ENCODE measurements around the gene SDF4.
A peak's percentile ranks its signal among the peaks of the same experiment; 100 is the strongest.

Gene SDF4

DNA sequence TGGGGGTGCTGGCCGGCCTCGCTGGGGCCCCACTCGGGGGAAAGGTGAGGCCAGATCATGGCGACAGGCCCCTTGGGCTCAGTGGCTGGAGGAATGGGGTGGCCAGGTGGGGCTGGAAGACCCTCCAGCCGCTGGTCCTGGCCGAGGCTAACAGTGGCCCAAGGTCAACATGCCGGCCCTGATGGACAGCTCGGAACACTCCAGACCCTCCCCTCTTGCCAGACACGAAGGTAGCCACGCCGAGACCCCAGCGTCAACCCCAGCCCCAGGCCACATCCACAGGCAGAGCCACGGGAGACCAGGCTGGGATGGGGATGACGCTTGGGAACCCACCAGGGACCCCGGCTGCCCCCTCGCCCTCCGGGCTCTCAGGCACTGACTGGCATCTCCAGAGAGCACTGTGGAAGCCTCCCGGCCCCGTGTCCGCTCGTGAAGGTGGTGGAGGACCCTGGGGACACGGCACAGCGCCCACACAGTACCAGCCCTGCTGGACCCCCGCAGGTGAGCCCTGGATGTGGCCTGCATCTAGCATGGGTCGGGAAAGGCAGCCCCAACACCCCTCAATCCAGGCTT, 15.6 kb upstream of the SDF4 start:
- Histone ChIP-seq H3K4me3 (ENCODE audit: low read length) (no peak overlapping the region), H3K4me1 (ENCODE audit: insufficient read depth, low read length) (no peaks in the 10 kb centered on the region), H3K9ac (ENCODE audit: low read depth, low read length) (no peak overlapping the region), H3K36me3 (ENCODE audit: insufficient read depth, low read length) (0 out of 2 replicates have a peak, but pooled peaks cover under 1% of the 10 kb centered on the region), H3K27ac (ENCODE audit: low read depth, low read length) (no peak overlapping the region), H3K9me3 (ENCODE audit: insufficient read depth, low read depth, low read length) (no peaks in the 10 kb centered on the region), H3K27me3 (ENCODE audit: insufficient read depth, low read length) (peaks cover 23% of the 10 kb centered on the region)
- WGBS = 79% methylated on average over 25 of the region's 25 CpGs

DNA sequence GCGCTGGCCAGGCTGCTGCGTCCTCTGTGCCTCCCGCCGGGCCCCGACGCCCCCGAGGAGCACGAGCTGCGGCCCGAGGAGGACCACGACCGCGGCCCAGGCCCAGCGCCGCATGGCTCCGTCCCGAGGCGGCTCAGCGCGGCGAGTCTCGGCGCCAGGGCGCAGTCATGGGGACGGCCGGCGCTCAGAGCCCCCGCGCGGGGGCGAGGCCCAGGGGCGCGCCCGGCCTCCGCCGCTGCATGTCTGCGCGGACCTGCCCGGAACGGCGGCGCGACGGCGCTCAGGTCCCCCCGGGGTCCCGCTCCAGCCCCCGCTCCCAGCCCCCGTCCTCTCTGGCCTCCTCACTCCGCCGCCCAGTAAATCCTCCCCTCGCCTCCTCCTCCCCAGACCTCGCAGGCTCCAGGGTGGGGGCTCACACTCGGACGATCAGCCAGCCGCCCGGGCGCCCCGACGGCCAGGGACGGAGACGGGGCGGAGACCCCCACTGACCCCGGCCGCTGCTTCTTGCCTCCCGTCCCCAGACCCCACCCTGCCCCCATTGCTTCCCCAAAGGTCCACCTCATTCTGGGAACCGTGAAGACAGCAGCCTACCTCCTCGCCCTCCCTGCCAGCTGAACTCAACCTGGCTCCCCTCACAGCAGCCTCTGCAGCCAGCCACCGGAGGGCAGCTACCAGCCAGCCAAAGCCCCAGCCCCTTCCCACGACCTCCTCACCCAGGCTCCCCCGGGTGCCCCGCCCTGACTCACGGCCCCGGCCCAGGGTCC, 15.0 kb upstream of the SDF4 start, which contains the start of gene C1QTNF12:
Gene C1QTNF12 (minus strand): TSS at position 146 of the 764 bp plus-strand sequence. CDS start 32 bp downstream, at position 114.
- Histone ChIP-seq H3K36me3 (ENCODE audit: insufficient read depth, low read length) (no peaks in the 10 kb centered on the region), H3K4me1 (ENCODE audit: insufficient read depth, low read length) (no peaks in the 10 kb centered on the region), H3K27me3 (ENCODE audit: insufficient read depth, low read length) (peaks cover 23% of the 10 kb centered on the region), H3K27ac (ENCODE audit: low read depth, low read length) (no peak within 1 kb of the TSS), H3K9me3 (ENCODE audit: insufficient read depth, low read depth, low read length) (no peaks in the 10 kb centered on the region), H3K4me3 (ENCODE audit: low read length) (peak within 1 kb of the TSS; percentile 36), H3K9ac (ENCODE audit: low read depth, low read length) (peak within 1 kb of the TSS; percentile 44; the same call in 1 of the 2 replicates)
- 8% methylated on average over 74 of the region's 74 CpGs for WGBS

DNA sequence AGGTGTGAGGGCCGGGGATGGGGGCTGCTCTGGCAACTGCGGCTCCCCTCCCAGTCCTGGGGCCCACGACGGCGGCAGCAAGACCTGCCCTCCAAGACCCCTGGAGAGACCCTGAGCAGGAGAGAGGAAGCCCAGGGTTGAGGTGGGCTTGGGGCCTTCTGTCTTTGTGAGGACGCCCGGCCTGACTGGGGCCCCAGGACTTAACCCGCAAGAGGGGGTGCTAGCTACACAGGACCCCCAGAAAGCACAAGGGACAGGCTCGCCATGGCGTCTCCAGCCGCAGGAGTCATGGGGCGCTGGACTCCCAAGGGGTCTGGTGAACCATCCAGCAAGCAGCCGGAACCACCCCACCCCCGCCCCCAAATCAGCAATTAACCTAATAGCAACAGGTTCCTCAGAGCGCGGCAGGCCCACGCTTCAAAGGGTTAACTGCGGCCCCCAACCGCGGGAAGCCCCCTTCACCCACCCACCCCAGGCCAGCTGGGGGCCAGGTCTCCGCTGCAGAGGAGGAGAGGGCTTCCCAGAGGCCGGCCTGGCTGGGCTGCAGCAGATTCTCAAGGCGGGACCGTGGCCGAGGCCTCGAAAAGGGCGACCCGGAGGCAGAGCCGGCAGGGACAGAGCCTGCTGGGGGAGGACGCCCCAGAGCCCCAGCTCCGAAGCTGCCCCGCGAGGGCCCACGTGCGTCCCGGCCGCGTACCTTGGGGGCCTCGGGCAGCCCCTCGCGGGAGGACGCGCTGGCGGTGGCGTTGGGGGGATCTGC, 14.2 kb upstream of the SDF4 start:
- no peaks in the 10 kb centered on the region for H3K36me3 ChIP-seq (ENCODE audit: insufficient read depth, low read length)
- H3K27me3 ChIP-seq (ENCODE audit: insufficient read depth, low read length) = peaks cover 23% of the 10 kb centered on the region
- no peaks in the 10 kb centered on the region for H3K4me1 ChIP-seq (ENCODE audit: insufficient read depth, low read length)
- H3K9ac ChIP-seq (ENCODE audit: low read depth, low read length) = peak overlapping the region; percentile 44; the same call in 1 of the 2 replicates
- WGBS = 41% methylated on average over 45 of the region's 45 CpGs
- no peaks in the 10 kb centered on the region for H3K9me3 ChIP-seq (ENCODE audit: insufficient read depth, low read depth, low read length)
- no peak overlapping the region for H3K27ac ChIP-seq (ENCODE audit: low read depth, low read length)
- H3K4me3 ChIP-seq (ENCODE audit: low read length) = peak overlapping the region; percentile 36

DNA sequence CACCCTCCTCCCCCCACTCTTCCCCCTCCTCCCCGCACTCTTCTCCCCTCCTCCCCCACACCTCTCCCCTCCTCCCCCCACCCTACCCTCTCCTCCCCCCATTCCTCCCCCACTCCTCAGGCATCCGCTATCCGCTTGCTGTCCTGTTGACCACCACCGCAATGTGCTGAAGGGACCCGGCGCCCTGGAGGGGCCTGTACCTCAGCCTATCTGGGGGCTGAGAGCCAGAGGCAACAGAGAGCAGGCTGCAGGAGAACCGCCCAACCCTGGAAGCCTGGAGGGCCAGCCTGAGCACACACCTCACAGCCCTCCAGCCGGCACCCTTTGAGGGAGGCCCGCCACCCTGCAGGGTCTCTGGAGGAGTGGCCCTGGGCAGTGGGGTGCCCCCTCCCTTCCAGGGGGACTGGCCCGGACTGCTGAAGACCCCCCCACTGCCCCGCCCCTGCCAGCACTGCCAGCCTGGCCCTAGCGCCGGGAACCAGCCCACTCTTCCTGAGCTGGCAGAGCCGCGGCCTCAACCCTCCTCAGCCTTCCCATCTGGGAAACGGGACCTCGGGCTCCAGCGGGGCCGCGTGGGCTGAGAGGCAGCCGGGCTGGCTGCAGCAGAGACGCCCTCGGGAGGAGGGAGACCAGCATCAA, 13.5 kb upstream of the SDF4 start:
- H3K4me1 ChIP-seq (ENCODE audit: insufficient read depth, low read length) = no peaks in the 10 kb centered on the region
- 86% methylated on average over 22 of the region's 23 CpGs for WGBS
- no peaks in the 10 kb centered on the region for H3K36me3 ChIP-seq (ENCODE audit: insufficient read depth, low read length)
- H3K9me3 ChIP-seq (ENCODE audit: insufficient read depth, low read depth, low read length) = no peaks in the 10 kb centered on the region
- H3K9ac ChIP-seq (ENCODE audit: low read depth, low read length) = no peak overlapping the region
- H3K27me3 ChIP-seq (ENCODE audit: insufficient read depth, low read length) = peaks cover 23% of the 10 kb centered on the region
- no peak overlapping the region for H3K27ac ChIP-seq (ENCODE audit: low read depth, low read length)
- H3K4me3 ChIP-seq (ENCODE audit: low read length) = no peak overlapping the region

DNA sequence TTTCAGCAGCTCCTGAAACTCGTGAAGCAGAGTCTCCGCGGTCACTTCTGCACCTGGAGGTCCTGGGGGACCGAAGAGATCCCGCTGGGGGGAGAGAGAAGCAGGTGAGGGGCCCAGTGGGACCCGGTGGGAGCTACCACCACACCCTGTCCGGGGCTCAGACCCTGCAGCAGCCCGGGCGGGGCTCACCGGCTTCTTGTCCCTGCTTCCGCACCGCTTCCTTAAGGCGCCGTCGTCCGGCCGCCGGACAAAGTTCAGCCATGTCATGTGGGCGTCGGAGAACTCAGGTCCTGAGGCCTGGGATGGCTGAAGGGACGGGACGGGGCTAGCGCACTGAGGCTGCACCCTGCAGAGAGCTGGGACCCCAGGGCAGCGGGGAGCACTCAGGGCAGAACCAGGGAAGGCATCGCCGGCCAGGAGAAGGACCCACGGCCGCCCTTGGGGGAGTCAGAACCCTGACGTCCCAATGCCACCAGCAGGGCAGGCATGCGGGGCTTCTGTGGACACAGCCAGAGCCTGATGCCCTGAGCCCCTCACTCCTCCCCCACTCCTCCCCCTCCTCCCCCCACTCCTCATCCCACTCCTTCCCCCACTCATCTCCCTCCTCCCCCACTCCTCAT, 12.5 kb upstream of the SDF4 start:
- H3K4me1 ChIP-seq (ENCODE audit: insufficient read depth, low read length) = no peaks in the 10 kb centered on the region
- no peaks in the 10 kb centered on the region for H3K9me3 ChIP-seq (ENCODE audit: insufficient read depth, low read depth, low read length)
- H3K27me3 ChIP-seq (ENCODE audit: insufficient read depth, low read length) = peaks cover 23% of the 10 kb centered on the region
- no peak overlapping the region for H3K9ac ChIP-seq (ENCODE audit: low read depth, low read length)
- H3K36me3 ChIP-seq (ENCODE audit: insufficient read depth, low read length) = no peaks in the 10 kb centered on the region
- WGBS = 86% methylated on average over 30 of the region's 30 CpGs
- H3K4me3 ChIP-seq (ENCODE audit: low read length) = no peak overlapping the region
- H3K27ac ChIP-seq (ENCODE audit: low read depth, low read length) = no peak overlapping the region

DNA sequence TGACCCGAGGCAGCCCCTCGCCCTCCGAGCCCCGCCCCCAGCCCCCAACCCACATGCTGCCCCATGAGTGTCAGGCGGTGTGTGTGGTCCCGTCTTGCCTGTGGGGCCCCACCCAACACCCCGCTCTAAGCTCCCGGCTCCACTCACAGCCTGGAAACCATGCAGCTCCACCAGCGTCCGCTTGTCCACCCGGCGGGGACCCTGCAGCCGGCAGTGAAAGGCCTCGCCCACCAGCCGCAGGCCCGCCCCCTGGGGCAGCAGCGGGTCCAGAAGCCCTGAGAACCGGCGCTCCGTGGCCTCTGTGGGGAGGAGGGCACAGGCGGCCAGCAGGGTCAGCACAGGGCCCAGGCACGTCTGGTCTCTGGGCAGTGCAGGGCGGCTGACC, 12.0 kb upstream of the SDF4 start:
- no peaks in the 10 kb centered on the region for H3K4me1 ChIP-seq (ENCODE audit: insufficient read depth, low read length)
- peaks cover 23% of the 10 kb centered on the region for H3K27me3 ChIP-seq (ENCODE audit: insufficient read depth, low read length)
- H3K27ac ChIP-seq (ENCODE audit: low read depth, low read length) = no peak overlapping the region
- 79% methylated on average over 23 of the region's 23 CpGs for WGBS
- no peaks in the 10 kb centered on the region for H3K36me3 ChIP-seq (ENCODE audit: insufficient read depth, low read length)
- H3K4me3 ChIP-seq (ENCODE audit: low read length) = no peak overlapping the region
- no peak overlapping the region for H3K9ac ChIP-seq (ENCODE audit: low read depth, low read length)
- H3K9me3 ChIP-seq (ENCODE audit: insufficient read depth, low read depth, low read length) = no peaks in the 10 kb centered on the region

DNA sequence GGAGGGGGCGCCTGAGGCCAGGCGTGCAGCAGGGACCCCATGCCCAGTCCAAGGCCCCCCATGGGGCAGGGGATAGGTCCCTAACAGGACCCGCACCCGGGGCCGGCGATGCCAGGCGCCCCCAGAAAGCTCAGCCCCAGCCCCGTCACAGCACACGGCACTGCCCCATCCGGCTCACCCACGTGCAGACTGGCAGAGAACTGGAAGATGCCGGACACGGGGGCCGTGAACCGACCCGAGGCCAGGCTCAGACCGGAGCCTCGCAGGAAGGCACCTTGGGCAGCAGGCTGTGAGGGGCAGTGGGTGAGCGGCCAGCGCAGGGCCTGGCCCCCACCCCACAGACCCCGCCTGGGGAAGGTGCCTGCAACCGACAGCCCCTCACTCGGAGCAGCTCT, 11.5 kb upstream of the SDF4 start:
- 92% methylated on average over 23 of the region's 23 CpGs for WGBS
- H3K9ac ChIP-seq (ENCODE audit: low read depth, low read length) = no peak overlapping the region
- H3K36me3 ChIP-seq (ENCODE audit: insufficient read depth, low read length) = no peaks in the 10 kb centered on the region
- H3K4me1 ChIP-seq (ENCODE audit: insufficient read depth, low read length) = no peaks in the 10 kb centered on the region
- H3K27me3 ChIP-seq (ENCODE audit: insufficient read depth, low read length) = peaks cover 23% of the 10 kb centered on the region
- H3K9me3 ChIP-seq (ENCODE audit: insufficient read depth, low read depth, low read length) = no peaks in the 10 kb centered on the region
- H3K4me3 ChIP-seq (ENCODE audit: low read length) = no peak overlapping the region
- no peak overlapping the region for H3K27ac ChIP-seq (ENCODE audit: low read depth, low read length)

DNA sequence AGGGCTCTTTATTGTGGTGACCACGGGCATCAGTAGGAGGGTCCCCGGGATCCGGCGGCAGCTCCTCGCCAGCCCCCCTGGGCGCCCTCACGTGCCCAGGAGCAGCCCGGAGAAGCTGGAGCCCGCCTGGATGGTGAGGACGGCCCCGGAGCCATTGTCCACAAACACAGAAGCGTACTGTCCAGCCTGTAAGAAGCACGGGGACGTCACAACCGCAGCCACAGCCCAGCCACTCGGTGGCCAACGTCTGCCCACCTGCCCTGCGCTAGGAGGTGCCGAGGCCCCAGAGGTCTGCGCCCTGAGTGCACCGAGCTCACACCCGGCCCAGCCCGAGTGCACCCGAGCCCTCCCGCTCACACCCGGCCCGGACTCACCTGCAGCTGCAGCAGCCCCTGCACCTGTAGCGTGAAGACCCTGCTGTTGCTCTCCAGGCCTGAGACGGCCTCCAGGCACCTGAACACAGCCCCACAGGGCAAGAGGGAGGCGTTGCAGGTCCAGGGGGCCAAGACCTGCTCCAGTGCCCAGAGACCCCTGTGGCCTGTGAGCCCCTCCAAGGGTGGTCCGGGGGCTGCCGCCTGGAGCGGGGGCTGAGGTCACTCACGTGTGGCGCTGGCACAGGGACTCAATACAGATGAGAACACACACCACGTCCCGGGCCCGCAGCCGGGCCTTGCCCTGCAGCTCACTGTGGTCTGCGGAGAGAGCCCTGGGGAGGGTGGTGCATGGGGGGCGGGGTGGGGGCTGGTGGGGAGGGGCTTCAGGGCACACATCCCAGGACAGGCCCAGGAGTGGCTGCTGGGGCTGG, 10.9 kb upstream of the SDF4 start:
- H3K9ac ChIP-seq (ENCODE audit: low read depth, low read length) = no peak overlapping the region
- WGBS = 94% methylated on average over 39 of the region's 41 CpGs
- no peak overlapping the region for H3K27ac ChIP-seq (ENCODE audit: low read depth, low read length)
- H3K9me3 ChIP-seq (ENCODE audit: insufficient read depth, low read depth, low read length) = no peaks in the 10 kb centered on the region
- no peak overlapping the region for H3K4me3 ChIP-seq (ENCODE audit: low read length)
- no peaks in the 10 kb centered on the region for H3K36me3 ChIP-seq (ENCODE audit: insufficient read depth, low read length)
- H3K27me3 ChIP-seq (ENCODE audit: insufficient read depth, low read length) = peaks cover 21% of the 10 kb centered on the region
- H3K4me1 ChIP-seq (ENCODE audit: insufficient read depth, low read length) = no peaks in the 10 kb centered on the region

DNA sequence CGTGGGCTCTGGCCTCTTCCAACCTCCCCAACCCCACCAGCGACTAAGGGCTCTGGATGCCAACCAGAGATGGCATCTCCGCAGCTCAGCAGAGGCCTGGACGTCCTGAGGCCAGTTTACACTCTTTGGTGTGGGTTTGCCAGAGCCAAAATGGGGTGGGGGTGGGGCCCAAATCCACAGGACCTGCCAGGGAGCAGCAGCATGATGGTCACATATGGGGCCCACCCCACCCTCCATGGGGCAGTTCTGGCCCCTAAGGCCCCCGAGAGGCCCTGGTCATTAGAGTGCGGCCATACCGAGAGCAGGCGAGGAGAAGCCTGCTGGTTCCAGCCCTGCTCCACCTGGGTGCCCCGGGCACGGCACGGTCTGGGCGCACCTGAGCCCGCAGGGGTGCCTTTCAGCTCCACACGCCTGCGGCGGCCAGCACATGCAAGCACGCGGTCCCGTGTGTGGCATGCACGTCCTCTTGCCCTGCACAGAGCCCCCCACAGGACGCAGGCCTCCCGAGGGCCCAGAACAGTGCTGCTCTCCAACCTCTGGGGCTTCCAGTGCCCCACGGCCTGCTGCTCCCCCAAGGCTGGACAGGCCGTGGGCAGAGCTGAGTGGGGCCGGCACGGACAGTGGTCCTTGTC, 9.9 kb upstream of the SDF4 start:
- WGBS = 93% methylated on average over 26 of the region's 26 CpGs
- Histone ChIP-seq H3K27me3 (ENCODE audit: insufficient read depth, low read length) (peaks cover 12% of the 10 kb centered on the region), H3K9me3 (ENCODE audit: insufficient read depth, low read depth, low read length) (no peaks in the 10 kb centered on the region), H3K4me3 (ENCODE audit: low read length) (no peak overlapping the region), H3K27ac (ENCODE audit: low read depth, low read length) (no peak overlapping the region), H3K4me1 (ENCODE audit: insufficient read depth, low read length) (no peaks in the 10 kb centered on the region), H3K36me3 (ENCODE audit: insufficient read depth, low read length) (no peaks in the 10 kb centered on the region), H3K9ac (ENCODE audit: low read depth, low read length) (no peak overlapping the region)

Measured in HUES64 (cell line).